Neuronal stem cell (in vitro differentiated cells): ENCODE data around the gene ELMO1.

Experiments used
- DNase-seq: peaks from one replicate; pipeline ENCODE4 v3.0.0-alpha.2; 2013; ENCODE audit warnings: low spot score
- H2AFZ ChIP-seq: one replicate; pipeline ENCODE4 v1.6.1; 2013; ENCODE audit warnings: mild to moderate bottlenecking, low read length, inconsistent platforms
- H2AK5ac ChIP-seq: 2 replicates; pipeline ENCODE4 v1.6.1; 2013; ENCODE audit warnings: low read depth, mild to moderate bottlenecking, inconsistent platforms, low read length, moderate library complexity, mixed read lengths
- H2BK120ac ChIP-seq: 2 replicates; pipeline ENCODE4 v1.6.1; 2013; ENCODE audit warnings: low read depth, mild to moderate bottlenecking, inconsistent platforms, low read length, moderate library complexity, mixed read lengths
- H2BK12ac ChIP-seq: one replicate; pipeline ENCODE4 v1.6.1; 2013; ENCODE audit warnings: low read length, inconsistent platforms
- H2BK15ac ChIP-seq: 2 replicates; pipeline ENCODE4 v1.6.1; 2013; ENCODE audit warnings: mild to moderate bottlenecking, low read length, inconsistent platforms, mixed read lengths
- H2BK5ac ChIP-seq: one replicate; pipeline ENCODE4 v1.6.1; 2013; ENCODE audit warnings: inconsistent platforms, mild to moderate bottlenecking, low read length, moderate library complexity
- H3K14ac ChIP-seq: one replicate; pipeline ENCODE4 v1.6.1; 2013; ENCODE audit warnings: low read length, inconsistent platforms
- H3K18ac ChIP-seq: 2 replicates; pipeline ENCODE4 v1.6.1; 2013; ENCODE audit warnings: low read length, inconsistent platforms
- H3K23ac ChIP-seq: 2 replicates; pipeline ENCODE4 v1.6.1; 2013; ENCODE audit warnings: low read depth, mild to moderate bottlenecking, mixed read lengths, low read length, inconsistent platforms; ENCODE audit not compliant: poor library complexity
- H3K27ac ChIP-seq: replicated peaks from 3 replicates; pipeline ENCODE4 v1.5.1; 2013; ENCODE audit warnings: low read length, inconsistent platforms
- H3K27me3 ChIP-seq, 3 experiments: 2 replicates each; pipeline ENCODE4 v1.6.1; 2013; ENCODE audit warnings: low read length in 3 of 3, mild to moderate bottlenecking in 2 of 3, inconsistent platforms in 1 of 3, low read depth in 1 of 3, mixed read lengths in 1 of 3, moderate library complexity in 1 of 3; ENCODE audit not compliant: control insufficient read depth in 3 of 3, insufficient read depth in 3 of 3
- H3K36me3 ChIP-seq, 2 donors: replicated peaks in 1 of 2; 2 replicates each; pipeline ENCODE4 v1.6.1; 2013; ENCODE audit warnings: low read length in 2 of 2; ENCODE audit not compliant: control insufficient read depth in 2 of 2, insufficient read depth in 2 of 2
- H3K4ac ChIP-seq: 2 replicates; pipeline ENCODE4 v1.6.1; 2013; ENCODE audit warnings: inconsistent platforms, mild to moderate bottlenecking, low read length, moderate library complexity
- H3K4me1 ChIP-seq, 2 donors: 1 replicate in 1 of 2; 2 replicates in 1 of 2; pipeline ENCODE4 v1.6.1; 2013; ENCODE audit warnings: low read length in 2 of 2, low read depth in 1 of 2; ENCODE audit not compliant: control insufficient read depth in 2 of 2, insufficient read depth in 1 of 2
- H3K4me2 ChIP-seq: one replicate; pipeline ENCODE4 v1.6.1; 2013; ENCODE audit warnings: mild to moderate bottlenecking, low read length, inconsistent platforms; ENCODE audit not compliant: insufficient read depth, poor library complexity, severe bottlenecking
- H3K4me3 ChIP-seq, 2 donors: 2 replicates each; pipeline ENCODE4 v1.5.1; 2013; ENCODE audit warnings: low read length in 2 of 2, mild to moderate bottlenecking in 2 of 2, inconsistent platforms in 1 of 2, moderate library complexity in 1 of 2
- H3K79me1 ChIP-seq: one replicate; pipeline ENCODE4 v1.6.1; 2013; ENCODE audit warnings: low read depth, mild to moderate bottlenecking, inconsistent platforms, low read length, moderate library complexity
- H3K9ac ChIP-seq: one replicate; pipeline ENCODE4 v1.6.1; 2013; ENCODE audit warnings: mild to moderate bottlenecking, low read depth, low read length, inconsistent platforms; ENCODE audit not compliant: poor library complexity
- H3K9me3 ChIP-seq, 2 donors: replicated peaks in 1 of 2; 2 replicates each; pipeline versions ENCODE3 to v1.6.1; 2013; ENCODE audit warnings: low read length in 2 of 2, mild to moderate bottlenecking in 2 of 2, inconsistent platforms in 1 of 2, low read depth in 1 of 2, mixed read lengths in 1 of 2, moderate library complexity in 1 of 2; ENCODE audit not compliant: control insufficient read depth in 2 of 2, insufficient read depth in 1 of 2
- H4K8ac ChIP-seq: one replicate; pipeline ENCODE4 v1.6.1; 2013; ENCODE audit warnings: low read depth, mild to moderate bottlenecking, inconsistent platforms, low read length, moderate library complexity
- H4K91ac ChIP-seq: one replicate; pipeline ENCODE4 v1.6.1; 2013; ENCODE audit warnings: low read length, low read depth, mild to moderate bottlenecking, inconsistent platforms; ENCODE audit not compliant: poor library complexity
- WGBS, 2 donors: extraction: QIAGEN DNeasy Blood & Tissue Kit; methylation state at CpG; one replicate each; pipeline ENCODE4 v1.1.7; 2013; ENCODE audit warnings: missing lambda C conversion rate in 2 of 2, mixed read lengths in 1 of 2; ENCODE audit not compliant: insufficient read length in 2 of 2, insufficient replicate concordance in 1 of 2; ENCODE audit errors: extremely low coverage in 2 of 2; 5-methylcytosine and 5-hydroxymethylcytosine counted together

Gene ELMO1

DNA sequence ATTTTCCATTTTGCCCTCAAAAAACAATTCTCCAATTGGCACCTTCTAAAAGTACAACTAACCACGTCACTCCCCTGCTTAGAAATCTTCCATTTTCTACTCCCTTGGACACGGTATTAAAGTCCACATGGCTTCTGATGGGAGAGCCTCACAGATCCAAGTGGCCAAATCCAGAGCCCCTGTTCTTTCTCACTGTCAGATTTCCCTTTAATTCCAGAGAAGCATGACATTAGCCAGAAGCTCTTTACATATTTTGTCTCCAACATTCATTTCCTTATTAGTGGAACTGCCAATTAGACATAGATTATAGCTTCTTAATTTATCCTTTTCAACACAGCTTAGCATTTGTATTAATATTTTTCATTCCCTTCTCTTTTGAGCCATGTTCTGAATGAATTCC is 118.7 kb downstream of the ELMO1 start:
- Histone ChIP-seq H3K18ac (no peak overlapping the region), H2BK15ac (no peak overlapping the region), H3K14ac (no peak overlapping the region), H3K4me3 (no peak overlapping the region), H3K79me1 (no peaks in the 10 kb centered on the region), H3K4ac (no peak overlapping the region), H2BK120ac (no peak overlapping the region), H3K27me3 (no peaks in the 10 kb centered on the region), H3K9me3 (peaks cover 2 to 10% of the 10 kb centered on the region in 2 donors), H2BK12ac (no peak overlapping the region), H3K36me3 (no peaks in the 10 kb centered on the region), H3K4me2 (no peak overlapping the region), H3K27ac (no peak overlapping the region), H2AK5ac (no peak overlapping the region), H2BK5ac (no peak overlapping the region), H2AFZ (no peak overlapping the region), H4K91ac (no peak overlapping the region), H3K4me1 (no peaks in the 10 kb centered on the region), H4K8ac (no peak overlapping the region), H3K23ac (no peak overlapping the region), H3K9ac (no peak overlapping the region)
- no CpG with 5 or more reads among the region's 2 CpGs for WGBS, 2 donors
- no peak for DNase-seq

GRCh38 chr7:37327288-37327687 is 121.4 kb downstream of the ELMO1 start:
- Histone ChIP-seq H3K4me3 (no peak overlapping the region), H3K9me3 (peaks cover 0 to 10% of the 10 kb centered on the region in 2 donors), H4K8ac (no peak overlapping the region), H3K27ac (no peak overlapping the region), H3K23ac (no peak overlapping the region), H3K9ac (no peak overlapping the region), H4K91ac (no peak overlapping the region), H3K14ac (no peak overlapping the region), H3K4me1 (peaks cover 1 to 3% of the 10 kb centered on the region in 2 donors), H2BK120ac (no peak overlapping the region), H3K18ac (no peak overlapping the region), H3K79me1 (no peaks in the 10 kb centered on the region), H2AK5ac (no peak overlapping the region), H2AFZ (no peak overlapping the region), H2BK5ac (no peak overlapping the region), H3K4ac (no peak overlapping the region), H3K27me3 (no peaks in the 10 kb centered on the region), H2BK12ac (no peak overlapping the region), H3K36me3 (no peaks in the 10 kb centered on the region), H2BK15ac (no peak overlapping the region), H3K4me2 (no peak overlapping the region)
- no peak for DNase-seq
- no CpG with 5 or more reads among the region's 1 CpG for WGBS, 2 donors

DNA sequence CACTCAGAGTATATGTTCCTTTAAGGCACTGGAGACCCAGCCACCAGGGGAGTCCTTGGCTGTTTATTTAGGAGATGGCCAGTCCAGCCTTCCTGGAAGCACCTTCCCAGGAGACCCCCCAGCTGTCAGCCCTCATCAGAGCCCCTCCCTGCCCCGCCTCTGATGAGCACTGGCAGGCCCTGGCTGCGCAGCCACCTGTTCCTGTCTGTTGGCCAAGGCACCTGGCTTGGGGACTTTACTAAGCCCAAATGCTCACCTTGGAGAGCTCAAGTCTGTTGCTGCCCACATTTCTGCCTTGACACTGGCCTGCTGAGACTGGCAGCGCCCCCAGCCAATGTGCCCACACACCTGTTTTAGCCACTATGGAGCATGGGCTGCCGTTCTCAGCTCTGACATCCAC is 124.7 kb downstream of the ELMO1 start:
- DNase-seq: no peak
- WGBS, 2 donors: no CpG with 5 or more reads among the region's 4 CpGs
- H3K79me1 ChIP-seq: no peaks in the 10 kb centered on the region
- H3K4ac ChIP-seq: no peak overlapping the region
- no peak overlapping the region for H2BK15ac ChIP-seq
- no peak overlapping the region for H2BK120ac ChIP-seq
- H4K91ac ChIP-seq: no peak overlapping the region
- H3K9me3 ChIP-seq: no peaks in the 10 kb centered on the region
- no peak overlapping the region for H3K27ac ChIP-seq
- no peaks in the 10 kb centered on the region for H3K27me3 ChIP-seq
- H3K23ac ChIP-seq: no peak overlapping the region
- no peak overlapping the region for H2AFZ ChIP-seq
- H3K36me3 ChIP-seq: no peaks in the 10 kb centered on the region
- no peak overlapping the region for H3K4me3 ChIP-seq
- peak overlapping the region; percentile 94 for H2AK5ac ChIP-seq
- no peak overlapping the region for H2BK5ac ChIP-seq
- H3K18ac ChIP-seq: peak overlapping the region; percentile 81
- no peak overlapping the region for H3K4me2 ChIP-seq
- H3K9ac ChIP-seq: no peak overlapping the region
- no peak overlapping the region for H4K8ac ChIP-seq
- peak overlapping the region; percentile 91 for H3K14ac ChIP-seq
- no peak overlapping the region for H2BK12ac ChIP-seq
- H3K4me1 ChIP-seq: peaks cover 1 to 3% of the 10 kb centered on the region in 2 donors

DNA sequence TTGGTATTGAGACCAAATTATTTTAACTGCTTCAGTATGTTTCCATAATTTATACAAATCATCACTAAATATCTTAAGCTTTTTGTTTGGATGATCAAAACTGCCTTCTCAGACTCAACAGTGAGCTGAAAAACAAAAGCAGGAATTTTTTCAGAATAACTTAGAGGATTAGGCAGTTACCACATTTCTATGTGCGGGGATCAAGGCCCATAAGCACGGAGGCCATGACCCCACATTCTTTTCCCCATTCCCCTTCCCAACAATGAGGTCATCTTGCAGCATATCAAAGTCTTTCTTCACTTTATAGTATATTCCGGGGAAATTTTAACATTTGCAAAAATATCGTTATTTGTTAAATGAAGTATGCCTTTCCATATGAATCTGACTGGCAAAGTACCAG is 125.8 kb downstream of the ELMO1 start:
- no peak overlapping the region for H2BK5ac ChIP-seq
- peak; percentile 11 for DNase-seq
- no peak overlapping the region for H4K91ac ChIP-seq
- no peak overlapping the region for H3K4me3 ChIP-seq
- H3K4me2 ChIP-seq: no peak overlapping the region
- no peak overlapping the region for H4K8ac ChIP-seq
- H3K79me1 ChIP-seq: no peaks in the 10 kb centered on the region
- H3K18ac ChIP-seq: no peak overlapping the region
- no peak overlapping the region for H2BK120ac ChIP-seq
- H2BK15ac ChIP-seq: no peak overlapping the region
- H3K27ac ChIP-seq: no peak overlapping the region
- H3K4me1 ChIP-seq: peaks cover 1 to 3% of the 10 kb centered on the region in 2 donors
- H3K9me3 ChIP-seq: no peaks in the 10 kb centered on the region
- no peak overlapping the region for H3K23ac ChIP-seq
- H3K36me3 ChIP-seq: no peaks in the 10 kb centered on the region
- no peak overlapping the region for H3K9ac ChIP-seq
- H3K14ac ChIP-seq: no peak overlapping the region
- H2BK12ac ChIP-seq: no peak overlapping the region
- no CpG with 5 or more reads among the region's 4 CpGs for WGBS, 2 donors
- no peak overlapping the region for H2AK5ac ChIP-seq
- no peak overlapping the region for H3K4ac ChIP-seq
- H3K27me3 ChIP-seq: no peaks in the 10 kb centered on the region
- no peak overlapping the region for H2AFZ ChIP-seq
